OCI-LY7 (cell line): Measurements from ENCODE around the gene SCYGR7.

ENCODE experiments used
- EZH2phosphoT487 ChIP-seq: fragments of 200-600 bp; sonication (generic); IDR thresholded peaks from 2 replicates; pipeline ENCODE4 v1.6.1; 2018; ENCODE audit warnings: low read depth, borderline replicate concordance, mild to moderate bottlenecking, mixed run types, antibody characterized with exemption, low read length, moderate library complexity, mixed read lengths
- TF ChIP-seq, protein P1 (sequence below): fragments of 200-600 bp; sonication (generic); conservative IDR thresholded peaks from 2 replicates; pipeline ENCODE4 v1.5.1; 2014; ENCODE audit warnings: mild to moderate bottlenecking, antibody characterized with exemption, low read length, moderate library complexity, mixed read lengths

DNA sequence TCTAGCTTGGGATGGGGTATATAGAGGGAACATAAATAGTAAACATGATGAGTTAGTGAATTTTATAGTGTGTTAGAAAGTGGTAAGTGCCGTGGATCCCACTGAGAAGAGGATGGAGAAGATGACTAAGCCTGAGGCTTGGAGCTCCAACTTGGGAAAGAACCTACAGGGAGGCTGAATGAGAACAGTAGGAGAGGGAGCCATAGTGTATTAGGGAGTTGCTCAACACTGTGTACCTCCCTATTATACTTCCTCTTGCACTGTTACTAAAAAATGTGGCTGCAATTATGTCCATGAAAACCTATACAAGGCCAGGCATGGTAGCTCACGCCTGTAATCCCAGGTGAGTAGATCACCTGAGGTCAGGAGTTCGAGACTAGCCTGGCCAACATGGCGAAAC is 7.5 kb upstream of the SCYGR7 start:
- TF ChIP-seq, protein P1, sequence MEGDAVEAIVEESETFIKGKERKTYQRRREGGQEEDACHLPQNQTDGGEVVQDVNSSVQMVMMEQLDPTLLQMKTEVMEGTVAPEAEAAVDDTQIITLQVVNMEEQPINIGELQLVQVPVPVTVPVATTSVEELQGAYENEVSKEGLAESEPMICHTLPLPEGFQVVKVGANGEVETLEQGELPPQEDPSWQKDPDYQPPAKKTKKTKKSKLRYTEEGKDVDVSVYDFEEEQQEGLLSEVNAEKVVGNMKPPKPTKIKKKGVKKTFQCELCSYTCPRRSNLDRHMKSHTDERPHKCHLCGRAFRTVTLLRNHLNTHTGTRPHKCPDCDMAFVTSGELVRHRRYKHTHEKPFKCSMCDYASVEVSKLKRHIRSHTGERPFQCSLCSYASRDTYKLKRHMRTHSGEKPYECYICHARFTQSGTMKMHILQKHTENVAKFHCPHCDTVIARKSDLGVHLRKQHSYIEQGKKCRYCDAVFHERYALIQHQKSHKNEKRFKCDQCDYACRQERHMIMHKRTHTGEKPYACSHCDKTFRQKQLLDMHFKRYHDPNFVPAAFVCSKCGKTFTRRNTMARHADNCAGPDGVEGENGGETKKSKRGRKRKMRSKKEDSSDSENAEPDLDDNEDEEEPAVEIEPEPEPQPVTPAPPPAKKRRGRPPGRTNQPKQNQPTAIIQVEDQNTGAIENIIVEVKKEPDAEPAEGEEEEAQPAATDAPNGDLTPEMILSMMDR, result no peak
- TF ChIP-seq EZH2phosphoT487, result no peak
